Measurements from ENCODE around the gene PPP4R3A.
"Not testable (repeated sequence)": the region's sequence is repeated elsewhere in the genome, so short reads cannot be mapped to it uniquely, and the experiment has no call there.

Gene PPP4R3A

DNA sequence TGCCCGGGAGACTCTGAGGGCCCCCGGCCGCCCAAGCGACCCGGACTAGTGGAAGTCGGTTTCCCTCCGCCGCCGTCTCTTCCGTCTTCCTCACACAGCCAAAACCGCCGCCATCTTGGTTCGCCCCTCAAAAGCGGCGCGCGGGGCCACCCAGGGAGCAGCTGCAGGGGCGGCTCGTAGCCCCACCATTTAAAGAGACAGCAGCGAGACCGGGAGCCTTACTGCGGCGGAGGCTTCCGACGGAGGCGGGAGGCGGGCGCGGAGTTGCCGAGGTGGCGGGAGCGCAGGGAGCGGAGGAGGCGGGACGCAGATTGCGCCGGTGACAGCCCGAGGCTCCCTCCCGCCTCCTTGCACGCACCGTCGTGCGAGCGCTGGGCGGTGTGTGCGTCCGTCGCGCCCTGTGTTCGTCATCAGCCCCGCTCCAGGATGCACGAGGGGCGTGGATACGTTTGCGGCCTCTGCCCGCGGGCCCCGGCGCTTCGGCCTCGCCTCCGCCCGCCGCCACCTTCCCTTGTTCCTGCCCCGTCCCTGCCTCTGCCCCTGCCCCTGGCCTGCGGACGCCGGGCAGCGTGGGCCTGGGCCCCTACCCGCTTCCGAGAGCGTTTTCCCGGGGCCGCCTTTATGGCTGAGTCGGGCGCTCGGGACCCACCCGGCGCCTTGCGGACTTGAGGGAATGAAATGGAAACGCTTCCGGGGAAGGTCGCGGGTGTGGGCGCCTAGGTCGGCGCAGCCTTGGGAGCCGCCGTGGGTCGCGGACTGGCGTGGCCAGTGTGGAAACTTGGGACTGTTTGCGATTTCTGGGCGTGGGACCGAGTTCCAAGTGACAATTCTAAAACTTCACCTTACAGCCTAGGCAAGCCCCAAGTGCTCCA lies at the start of gene PPP4R3A:
Gene PPP4R3A (minus strand): TSS at position 140 of the 872 bp plus-strand sequence. CDS start 663 bp downstream, outside the sequence.
- in situ Hi-C loops (cut with MboI; ENCODE audit: low sequenced_read_pairs) = no loop called here

DNA sequence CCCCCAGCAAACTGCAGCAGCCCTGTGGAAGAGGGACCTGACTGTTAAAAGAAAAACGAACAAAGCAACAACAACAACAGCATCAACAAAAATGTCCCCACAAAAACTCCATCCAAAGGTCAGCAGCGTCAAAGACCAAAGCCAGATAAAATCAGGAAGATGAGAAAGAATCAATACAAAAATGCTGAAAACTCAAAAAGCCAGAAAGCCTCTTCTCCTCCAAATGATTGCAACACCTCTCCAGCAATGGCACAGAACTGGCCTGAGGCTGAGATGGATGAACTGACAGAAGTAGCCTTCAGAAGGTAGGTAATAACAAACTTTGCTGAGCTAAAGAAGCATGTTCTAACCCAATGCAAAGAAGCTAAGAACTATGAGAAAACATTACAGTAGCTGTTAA lies 45.4 kb upstream of the PPP4R3A start:
- in situ Hi-C loops (cut with MboI; ENCODE audit: low sequenced_read_pairs) = no loop called here

DNA sequence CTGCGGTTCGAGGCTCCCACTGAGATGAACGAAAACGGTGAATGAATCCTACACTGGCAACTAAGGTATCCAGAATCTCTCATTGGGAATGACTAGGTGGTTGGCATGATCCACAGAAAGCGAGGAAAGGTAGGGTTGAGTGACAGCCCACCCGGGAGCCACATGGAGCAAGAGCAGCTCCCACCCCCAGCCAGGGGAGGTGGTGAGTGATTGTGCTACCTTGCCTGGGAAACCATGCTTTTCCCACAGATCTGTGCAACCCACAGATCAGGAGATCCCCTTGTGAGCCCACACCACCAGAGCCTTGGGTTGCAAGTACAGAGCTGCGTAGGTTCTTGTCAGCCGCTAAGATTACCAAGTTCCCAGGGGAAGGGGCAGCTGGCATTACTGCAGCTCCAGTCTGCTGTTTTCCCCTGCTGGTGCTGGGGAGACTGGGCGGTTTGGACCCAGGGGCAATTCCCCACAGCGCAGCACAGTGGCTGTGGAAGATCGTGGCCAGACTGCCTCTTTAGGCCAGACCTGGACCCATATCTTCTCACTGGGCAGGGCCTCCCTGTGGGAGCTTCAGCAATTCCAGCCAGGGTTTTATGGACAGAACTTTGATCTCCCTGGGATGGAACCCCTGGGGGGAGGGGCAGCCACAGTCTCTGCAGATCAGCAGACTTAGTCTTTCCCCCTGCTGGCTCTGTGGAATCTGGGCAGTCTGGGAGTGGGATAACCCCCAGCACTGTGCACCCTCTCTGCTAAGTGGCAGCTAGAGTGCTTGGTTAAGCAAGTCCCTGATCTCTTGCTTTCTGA lies 44.6 kb upstream of the PPP4R3A start:
- in situ Hi-C loops (cut with MboI; ENCODE audit: low sequenced_read_pairs) = no loop called here

DNA sequence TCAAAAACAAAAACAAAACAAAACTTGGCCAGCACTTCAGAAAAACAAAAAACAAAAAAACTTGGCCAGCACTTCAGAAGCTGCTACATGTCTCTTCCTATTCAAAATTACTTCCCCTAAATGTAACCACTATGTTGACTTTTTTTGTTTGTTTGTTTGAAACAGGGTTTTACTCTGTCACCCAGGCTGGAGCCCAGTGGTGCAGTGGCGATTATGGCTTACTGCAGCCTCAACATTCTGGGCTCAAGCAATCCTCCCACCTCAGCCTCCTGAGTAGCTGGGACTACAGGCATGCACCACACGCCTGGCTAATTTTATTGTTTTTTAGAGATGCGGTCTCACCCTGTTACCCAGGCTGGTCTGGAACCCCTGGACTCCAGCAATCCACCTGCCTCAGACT lies 38.0 kb upstream of the PPP4R3A start:
- in situ Hi-C loops (cut with MboI; ENCODE audit: low sequenced_read_pairs) = no loop called here

DNA sequence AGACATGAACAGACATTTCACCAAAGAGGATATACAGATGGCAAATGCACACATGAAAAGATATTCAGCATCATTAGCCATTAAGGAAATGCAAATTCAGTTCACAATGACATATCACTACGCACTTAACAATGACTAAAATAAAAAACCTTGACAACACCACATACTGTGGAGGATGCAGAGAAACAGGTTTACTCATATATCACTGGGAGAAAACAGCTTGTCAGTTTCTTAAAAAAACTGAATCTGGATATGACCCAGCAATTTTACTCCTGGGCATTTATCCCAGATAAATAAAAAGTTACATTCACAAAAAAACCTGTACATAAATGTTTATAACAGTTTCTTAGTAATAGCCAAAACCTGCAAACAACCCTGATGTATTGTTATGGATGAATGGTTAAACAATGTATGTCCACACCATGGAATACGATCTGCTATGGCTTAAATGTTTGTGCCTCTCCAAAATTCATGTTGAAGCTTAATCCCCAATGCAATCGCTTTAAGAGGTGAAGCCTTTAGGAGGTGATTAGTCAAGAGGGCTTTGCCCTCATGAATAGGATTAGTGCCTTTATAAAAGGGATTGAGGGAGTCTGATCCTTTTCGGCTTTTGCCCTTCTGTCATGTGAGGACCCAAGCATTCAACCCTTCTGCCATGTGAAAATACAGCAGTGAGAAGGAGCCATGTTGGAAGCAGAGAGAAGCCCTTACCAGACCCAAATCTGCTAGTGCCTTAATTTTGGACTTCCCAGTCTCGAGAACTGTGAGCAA lies 36.0 kb upstream of the PPP4R3A start:
- in situ Hi-C loops (cut with MboI; ENCODE audit: low sequenced_read_pairs) = no loop called here

DNA sequence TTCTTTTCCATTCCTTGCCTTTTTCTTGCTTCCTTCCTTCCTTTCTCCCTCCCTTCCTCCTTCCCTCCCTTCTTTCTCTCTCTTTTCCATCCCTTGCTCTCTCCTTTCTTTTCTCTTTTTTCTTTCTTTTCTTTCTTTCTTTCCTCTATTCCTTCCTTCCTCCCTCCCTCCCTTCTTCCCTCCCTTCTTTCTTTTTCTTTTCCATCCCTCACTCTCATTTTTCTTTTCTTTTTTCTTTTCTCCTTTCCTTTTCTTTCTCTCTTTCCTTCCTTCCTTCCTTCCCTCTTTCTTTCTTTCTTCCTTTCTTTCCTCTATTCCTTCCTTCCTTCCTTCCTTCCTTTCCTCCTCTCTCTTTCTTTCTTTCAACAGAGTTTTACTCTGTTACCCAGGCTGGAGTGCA lies 35.1 kb upstream of the PPP4R3A start:
- in situ Hi-C loops (cut with MboI; ENCODE audit: low sequenced_read_pairs) = no loop called here

- in situ Hi-C loops (cut with MboI; ENCODE audit: low sequenced_read_pairs) = no loop called here
Observed at GRCh38 chr14:91536327-91536726, 26.2 kb upstream of the PPP4R3A start.

DNA sequence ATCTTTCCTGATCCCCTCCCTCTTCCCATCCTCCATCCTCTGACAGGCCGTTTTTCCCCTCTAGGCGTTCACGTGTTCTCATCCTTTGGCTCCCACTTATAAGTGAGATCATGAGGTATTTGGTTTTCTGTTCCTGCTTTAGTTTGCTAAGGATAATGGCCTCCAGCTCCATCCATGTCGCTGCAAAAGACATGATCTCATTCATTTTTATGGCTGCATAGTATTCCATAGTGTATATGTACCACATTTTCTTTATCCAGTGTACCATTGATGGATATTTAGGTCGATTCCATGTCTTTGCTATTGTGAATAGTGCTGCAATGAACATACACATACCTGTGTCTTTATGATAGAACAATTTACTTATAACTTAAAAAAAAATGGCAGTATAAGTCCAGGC lies 23.9 kb upstream of the PPP4R3A start:
- in situ Hi-C loops (cut with MboI; ENCODE audit: low sequenced_read_pairs) = not testable (repeated sequence)

DNA sequence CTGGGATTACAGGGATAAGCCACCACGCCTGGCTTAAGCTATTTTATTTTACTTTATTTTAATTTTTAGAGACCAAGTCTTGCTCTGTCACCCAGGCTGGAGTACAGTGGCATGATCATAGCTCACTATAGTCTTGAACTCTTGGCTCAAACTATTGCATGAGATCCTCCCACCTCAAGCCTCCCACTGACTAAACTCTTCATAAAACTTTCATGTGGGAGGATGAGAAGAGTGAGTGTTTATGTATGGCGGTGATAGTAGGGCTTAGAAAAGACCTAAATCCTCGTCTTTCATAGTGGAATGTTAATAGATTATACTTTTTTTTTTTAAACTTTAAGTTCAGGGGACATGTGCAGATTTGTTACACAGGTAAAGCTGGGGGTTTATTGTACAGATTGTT lies 23.5 kb upstream of the PPP4R3A start:
- in situ Hi-C loops (cut with MboI; ENCODE audit: low sequenced_read_pairs) = no loop called here

- in situ Hi-C loops (cut with MboI; ENCODE audit: low sequenced_read_pairs) = no loop called here
Observed at GRCh38 chr14:91523972-91524371, 13.9 kb upstream of the PPP4R3A start.

- in situ Hi-C loops (cut with MboI; ENCODE audit: low sequenced_read_pairs) = no loop called here
Observed at GRCh38 chr14:91521061-91521640, 11.0 kb upstream of the PPP4R3A start.

GRCh38 chr14:91520138-91520537 lies 10.0 kb upstream of the PPP4R3A start:
- in situ Hi-C loops (cut with MboI; ENCODE audit: low sequenced_read_pairs) = no loop called here

DNA sequence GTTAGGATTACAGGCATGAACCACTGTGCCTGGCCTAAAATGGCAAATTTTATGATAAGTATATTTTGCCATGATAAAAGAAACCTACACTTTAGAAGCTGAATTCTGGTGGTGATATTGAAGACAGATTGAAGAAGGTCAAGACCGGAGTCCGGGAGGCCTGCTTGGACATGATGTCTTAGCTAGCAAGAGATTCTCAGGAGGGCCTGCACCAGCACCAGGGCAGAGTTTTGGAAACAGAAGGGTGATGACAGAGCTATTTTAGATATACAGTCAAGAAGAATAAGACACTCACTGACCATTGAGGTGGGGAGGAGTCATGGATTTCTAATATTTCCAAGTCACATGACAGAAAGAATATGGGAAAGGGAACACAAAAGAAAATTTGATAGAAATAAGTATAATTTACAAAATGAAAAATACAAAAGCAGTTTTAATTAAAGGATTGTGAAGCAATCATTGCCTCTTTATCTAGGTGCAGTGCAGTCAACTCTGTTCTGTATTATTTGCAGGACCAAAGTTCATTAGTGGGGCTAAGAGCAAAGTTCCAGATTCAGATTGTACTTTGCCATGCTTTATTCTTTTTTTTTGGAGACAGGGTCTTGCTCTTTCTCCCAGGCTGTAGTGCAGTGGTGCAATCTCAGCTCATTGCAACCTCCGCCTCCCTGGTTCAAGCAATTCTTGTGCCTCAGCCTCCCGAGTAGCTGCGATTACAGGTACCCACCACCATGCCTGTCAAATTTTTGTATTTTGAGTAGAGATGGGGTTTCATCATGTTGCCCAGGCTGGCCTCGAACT lies 9.3 kb upstream of the PPP4R3A start:
- in situ Hi-C loops (cut with MboI; ENCODE audit: low sequenced_read_pairs) = no loop called here

DNA sequence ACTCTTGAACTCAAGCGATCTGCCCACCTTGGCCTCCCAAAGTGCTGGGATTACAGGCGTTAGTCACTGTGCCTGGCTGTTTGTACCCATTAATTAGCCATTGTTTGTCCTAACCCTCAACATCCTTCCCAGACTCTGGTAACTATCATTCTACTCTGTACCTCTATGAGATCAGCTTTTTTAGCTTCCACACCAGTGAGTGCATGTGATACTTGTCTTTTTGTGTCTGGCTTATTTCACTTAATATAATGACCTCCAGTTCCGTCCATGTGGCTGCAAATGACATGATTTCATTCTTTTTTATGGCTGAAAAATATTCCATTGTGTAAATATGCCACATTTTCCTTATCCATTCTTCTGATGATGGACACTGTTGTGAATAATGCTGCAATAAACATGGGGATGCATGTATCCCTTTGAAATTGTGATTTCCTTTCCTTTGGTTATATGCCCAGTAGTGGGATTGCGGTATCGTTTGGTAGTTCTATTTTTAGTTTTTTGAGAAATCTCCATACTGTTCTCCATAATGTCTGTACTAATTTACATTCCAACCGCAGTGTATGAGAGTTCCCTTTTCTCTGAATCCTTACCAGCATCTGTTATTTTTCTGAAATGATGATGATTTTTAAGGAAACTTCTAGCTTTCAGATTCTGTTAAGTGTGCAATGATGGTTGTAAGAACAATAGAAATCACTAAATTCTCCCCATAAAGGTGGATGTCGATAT lies 6.7 kb upstream of the PPP4R3A start:
- in situ Hi-C loops (cut with MboI; ENCODE audit: low sequenced_read_pairs) = no loop called here

GRCh38 chr14:91515979-91516378 lies 5.9 kb upstream of the PPP4R3A start:
- in situ Hi-C loops (cut with MboI; ENCODE audit: low sequenced_read_pairs) = no loop called here

GRCh38 chr14:91511043-91511383 lies 903 bp upstream of the PPP4R3A start:
- in situ Hi-C loops (cut with MboI; ENCODE audit: low sequenced_read_pairs) = no loop called here

DNA sequence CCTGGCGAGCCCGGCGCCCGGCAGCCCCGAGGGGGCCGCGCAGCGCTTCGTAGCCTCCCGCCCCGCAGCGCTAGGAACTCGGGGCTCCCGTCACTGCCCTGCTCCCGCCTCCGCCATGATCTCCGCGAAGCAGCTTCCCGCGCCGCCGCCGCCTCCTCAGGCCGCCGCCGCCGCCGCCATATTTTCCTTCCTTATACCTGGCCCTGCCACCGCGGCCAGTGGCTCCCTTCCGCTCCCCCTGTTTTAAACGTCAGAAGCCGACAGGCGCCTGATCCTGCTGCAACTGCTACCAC lies 286 bp downstream of the PPP4R3A start:
- in situ Hi-C loops (cut with MboI; ENCODE audit: low sequenced_read_pairs) = no loop called here

- in situ Hi-C loops (cut with MboI; ENCODE audit: low sequenced_read_pairs) = no loop called here
Observed at GRCh38 chr14:91509083-91509877, 830 bp downstream of the PPP4R3A start.

DNA sequence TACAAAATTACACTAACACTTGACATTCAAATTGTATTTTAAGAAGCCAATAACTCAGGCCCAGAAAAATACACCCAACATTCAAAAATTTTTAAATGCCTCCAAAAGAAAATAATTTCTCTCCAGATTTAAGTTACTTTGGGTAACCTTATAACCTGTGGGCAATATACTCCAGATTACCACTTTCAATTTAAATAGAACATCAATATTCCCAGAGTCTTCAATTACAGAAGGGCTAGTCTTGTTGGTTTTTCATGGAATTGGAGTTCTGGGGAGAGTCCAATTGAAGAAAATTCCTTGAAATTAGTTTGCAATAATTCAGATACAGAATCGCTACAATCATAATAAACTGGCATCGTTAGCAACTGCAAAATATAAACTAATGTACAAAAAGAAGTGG lies 2.0 kb downstream of the PPP4R3A start:
- in situ Hi-C loops (cut with MboI; ENCODE audit: low sequenced_read_pairs) = no loop called here

Data from hTERT RPE-1 (cell line).